Measurements from ENCODE around the gene STAB2. TPM values are rescaled to one million over a fixed set of nuclear protein-coding genes. Genes with fewer than 3 reads are reported as not detected.

The STAB2 gene
- total and polyA plus RNA-seq, 2 of the 8 experiments (the other 6 are each of a cell fraction or from before 2014, with no cell fraction given) = not detected

DNA sequence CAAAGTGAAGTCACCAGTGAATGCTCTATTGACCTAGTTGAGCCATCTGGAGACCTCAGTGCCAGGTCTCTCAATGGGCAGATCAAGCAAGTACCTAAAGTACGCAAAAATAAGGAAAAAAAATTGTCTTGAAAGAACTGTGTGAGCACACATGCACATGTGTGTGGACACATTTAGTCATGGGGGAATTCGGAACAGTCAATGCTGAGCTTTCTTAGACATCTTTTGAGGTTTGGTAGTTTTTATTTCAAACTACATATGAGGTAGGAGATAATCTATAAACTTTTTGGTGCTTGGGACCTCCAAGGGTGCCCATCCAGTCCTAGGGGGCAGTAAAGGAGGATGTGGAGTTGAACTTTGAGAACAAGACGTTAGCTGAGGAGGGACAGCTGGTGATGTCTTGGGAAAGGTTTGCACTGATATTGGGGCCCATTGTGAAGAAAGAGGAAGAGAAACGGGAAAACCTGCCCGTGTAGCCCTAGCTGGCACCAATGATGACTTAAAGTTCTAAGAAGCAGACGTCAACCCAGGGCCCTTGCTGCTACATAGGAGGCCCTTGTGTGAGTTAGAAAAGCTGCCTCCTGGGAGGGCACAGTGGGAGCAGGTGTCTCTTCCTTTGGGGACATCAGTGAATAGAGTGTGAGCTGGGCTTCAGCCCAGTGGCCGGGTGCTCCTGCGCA, 129.6 kb downstream of the STAB2 start:
- Histone ChIP-seq H3K23me2 (ENCODE audit: low read depth, low read length) (no peaks in the 10 kb centered on the region), H3K18ac (ENCODE audit: extremely low read depth, low read length) (no peak overlapping the region), H2BK5ac (ENCODE audit: low read depth, low read length) (no peak overlapping the region), H3K79me1 (ENCODE audit: low read depth, low read length) (no peaks in the 10 kb centered on the region), H3K9me3 (ENCODE audit: insufficient read depth in 2 of 2, low read depth in 1 of 2, low read length in 1 of 2) (no peaks in the 10 kb centered on the region), H3K4me1 (replicated peaks in 1 of 4; ENCODE audit: control insufficient read depth in 3 of 4, insufficient read depth in 4 of 4, low read length in 3 of 4) (no peaks in the 10 kb centered on the region), H3K4me3 (ENCODE audit: extremely low read depth in 1 of 4, insufficient read depth in 2 of 4, low read depth in 3 of 4, low read length in 4 of 4) (no peak overlapping the region), H2AK5ac (ENCODE audit: low read depth, low read length) (no peak overlapping the region), H2BK20ac (ENCODE audit: low read length) (no peak overlapping the region), H3K4ac (replicated peaks; ENCODE audit: insufficient read length, low read depth, low read length) (no peak overlapping the region), H4K20me1 (replicated peaks in 1 of 2; ENCODE audit: control insufficient read depth in 1 of 2, insufficient read depth in 2 of 2, low read length in 2 of 2) (no peaks in the 10 kb centered on the region), H3K27me3 (replicated peaks in 1 of 4; ENCODE audit: control insufficient read depth in 3 of 4, extremely low read depth in 1 of 4, insufficient read depth in 3 of 4, low read length in 3 of 4) (no peaks in the 10 kb centered on the region), H3K56ac (replicated peaks; ENCODE audit: insufficient read length, low read depth, low read length) (no peak overlapping the region), H3K79me2 (ENCODE audit: control insufficient read depth in 1 of 2, insufficient read depth in 2 of 2, low read length in 2 of 2) (no peaks in the 10 kb centered on the region), H2BK15ac (ENCODE audit: low read length) (no peak overlapping the region), H3K4me2 (ENCODE audit: insufficient read depth in 1 of 2, low read depth in 2 of 2, low read length in 2 of 2) (no peak overlapping the region), H4K8ac (ENCODE audit: extremely low read depth, insufficient read depth, low read length) (no peak overlapping the region), H2AFZ (ENCODE audit: low read length) (no peak overlapping the region), H3K14ac (ENCODE audit: insufficient read length) (no peak overlapping the region), H3K36me3 (ENCODE audit: control insufficient read depth in 2 of 4, insufficient read depth in 4 of 4, low read length in 3 of 4) (no peaks in the 10 kb centered on the region), H3K23ac (ENCODE audit: insufficient read length) (no peak overlapping the region), H3K27ac (ENCODE audit: low read depth, low read length) (no peak overlapping the region), H2BK12ac (ENCODE audit: low read depth, low read length) (no peak overlapping the region), H3K9ac (replicated peaks in 1 of 4; ENCODE audit: extremely low read depth in 1 of 4, low read depth in 3 of 4, low read length in 3 of 4) (no peak overlapping the region), H4K5ac (ENCODE audit: insufficient read length, low read depth, low read length) (no peak overlapping the region), H4K91ac (replicated peaks; ENCODE audit: insufficient read length, low read length) (no peak overlapping the region), H2BK120ac (replicated peaks; ENCODE audit: low read depth, low read length) (no peak overlapping the region)
- no peak for DNase-seq (ENCODE audit: low read depth in 1 of 2, low spot score in 2 of 2)
- no peak for FAIRE-seq
- CTCF ChIA-PET (ENCODE audit: partially characterized antibody) = interaction anchor here (1.4 kb wide), 1 partner anchor 11 kb away, joined by 7 read pairs; no protein-coding TSS in a partner anchor
- POLR2A ChIA-PET (ENCODE audit: partially characterized antibody) = no interaction called here
- WGBS, 2 experiments (ENCODE audit: extremely low coverage in 1 of 2, insufficient coverage in 1 of 2, insufficient read length in 1 of 2, insufficient replicate concordance in 2 of 2, low coverage in 1 of 2, low lambda C conversion rate in 2 of 2, missing lambda C conversion rate in 1 of 2) = 93% methylated on average over 8 of the region's 8 CpGs; no CpG with 5 or more reads in 1 of the 2 experiments
- TF ChIP-seq POLR2AphosphoS5 (IDR thresholded peaks at IDR 0.05; ENCODE audit: low read depth, low read length) = no peak
- TF ChIP-seq ASH2L (IDR thresholded peaks at IDR 0.05; ENCODE audit: low read length) = no peak
- no peak for TF ChIP-seq GABPA (IDR thresholded peaks at IDR 0.05; ENCODE audit: borderline replicate concordance, insufficient read depth, low read length)
- TF ChIP-seq BACH1 (IDR thresholded peaks at IDR 0.05; ENCODE audit: low read length) = no peak
- TF ChIP-seq, protein P1, sequence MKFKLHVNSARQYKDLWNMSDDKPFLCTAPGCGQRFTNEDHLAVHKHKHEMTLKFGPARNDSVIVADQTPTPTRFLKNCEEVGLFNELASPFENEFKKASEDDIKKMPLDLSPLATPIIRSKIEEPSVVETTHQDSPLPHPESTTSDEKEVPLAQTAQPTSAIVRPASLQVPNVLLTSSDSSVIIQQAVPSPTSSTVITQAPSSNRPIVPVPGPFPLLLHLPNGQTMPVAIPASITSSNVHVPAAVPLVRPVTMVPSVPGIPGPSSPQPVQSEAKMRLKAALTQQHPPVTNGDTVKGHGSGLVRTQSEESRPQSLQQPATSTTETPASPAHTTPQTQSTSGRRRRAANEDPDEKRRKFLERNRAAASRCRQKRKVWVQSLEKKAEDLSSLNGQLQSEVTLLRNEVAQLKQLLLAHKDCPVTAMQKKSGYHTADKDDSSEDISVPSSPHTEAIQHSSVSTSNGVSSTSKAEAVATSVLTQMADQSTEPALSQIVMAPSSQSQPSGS (IDR thresholded peaks at IDR 0.05; ENCODE audit: low read length) = no peak
- TF ChIP-seq NANOG (IDR thresholded peaks at IDR 0.05; ENCODE audit: insufficient read depth, low read depth, low read length, poor library complexity, severe bottlenecking) = no peak
- no peak for TF ChIP-seq YY1 (IDR thresholded peaks at IDR 0.05; ENCODE audit: low read depth, low read length)
- no peak for TF ChIP-seq SP1 (IDR thresholded peaks at IDR 0.05; ENCODE audit: low read depth, low read length)
- TF ChIP-seq, protein P2, sequence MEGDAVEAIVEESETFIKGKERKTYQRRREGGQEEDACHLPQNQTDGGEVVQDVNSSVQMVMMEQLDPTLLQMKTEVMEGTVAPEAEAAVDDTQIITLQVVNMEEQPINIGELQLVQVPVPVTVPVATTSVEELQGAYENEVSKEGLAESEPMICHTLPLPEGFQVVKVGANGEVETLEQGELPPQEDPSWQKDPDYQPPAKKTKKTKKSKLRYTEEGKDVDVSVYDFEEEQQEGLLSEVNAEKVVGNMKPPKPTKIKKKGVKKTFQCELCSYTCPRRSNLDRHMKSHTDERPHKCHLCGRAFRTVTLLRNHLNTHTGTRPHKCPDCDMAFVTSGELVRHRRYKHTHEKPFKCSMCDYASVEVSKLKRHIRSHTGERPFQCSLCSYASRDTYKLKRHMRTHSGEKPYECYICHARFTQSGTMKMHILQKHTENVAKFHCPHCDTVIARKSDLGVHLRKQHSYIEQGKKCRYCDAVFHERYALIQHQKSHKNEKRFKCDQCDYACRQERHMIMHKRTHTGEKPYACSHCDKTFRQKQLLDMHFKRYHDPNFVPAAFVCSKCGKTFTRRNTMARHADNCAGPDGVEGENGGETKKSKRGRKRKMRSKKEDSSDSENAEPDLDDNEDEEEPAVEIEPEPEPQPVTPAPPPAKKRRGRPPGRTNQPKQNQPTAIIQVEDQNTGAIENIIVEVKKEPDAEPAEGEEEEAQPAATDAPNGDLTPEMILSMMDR (IDR thresholded peaks at IDR 0.05; ENCODE audit: control extremely low read depth in 1 of 3, insufficient read depth in 1 of 3, low read depth in 1 of 3, low read length in 3 of 3) = no peak
